GM18909 (cell line): ENCODE data around the gene ZNF175.
"Not testable (repeated sequence)": the region's sequence is repeated elsewhere in the genome, so short reads cannot be mapped to it uniquely, and the experiment has no call there.

Experiments used
- ATAC-seq: cut with Tn5 transposase; IDR thresholded peaks from one replicate; pipeline ENCODE4 v1.9.1; 2021; ENCODE audit warnings: mild to moderate bottlenecking; ENCODE audit not compliant: unreplicated experiment, poor library complexity

The ZNF175 gene

DNA sequence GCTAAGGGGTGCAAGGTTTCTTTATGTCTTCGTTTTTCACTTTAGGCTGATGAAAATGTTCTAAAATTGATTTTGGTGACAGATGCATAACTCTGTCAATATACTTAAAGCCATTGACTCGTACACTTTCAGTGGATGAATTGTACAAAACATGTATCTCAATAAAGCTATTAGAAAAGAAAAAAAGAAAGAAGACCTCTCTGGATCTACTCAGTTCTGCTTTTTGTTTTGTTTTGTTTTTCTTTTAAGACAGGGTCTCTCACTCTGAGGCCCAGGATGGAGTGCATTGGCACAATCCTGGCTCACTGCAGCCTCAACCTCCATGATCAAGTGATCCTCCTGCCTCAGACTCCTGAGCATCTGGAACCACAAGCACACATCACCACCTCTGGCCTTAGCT lies 55.6 kb downstream of the ZNF175 start:
- no peak for ATAC-seq

DNA sequence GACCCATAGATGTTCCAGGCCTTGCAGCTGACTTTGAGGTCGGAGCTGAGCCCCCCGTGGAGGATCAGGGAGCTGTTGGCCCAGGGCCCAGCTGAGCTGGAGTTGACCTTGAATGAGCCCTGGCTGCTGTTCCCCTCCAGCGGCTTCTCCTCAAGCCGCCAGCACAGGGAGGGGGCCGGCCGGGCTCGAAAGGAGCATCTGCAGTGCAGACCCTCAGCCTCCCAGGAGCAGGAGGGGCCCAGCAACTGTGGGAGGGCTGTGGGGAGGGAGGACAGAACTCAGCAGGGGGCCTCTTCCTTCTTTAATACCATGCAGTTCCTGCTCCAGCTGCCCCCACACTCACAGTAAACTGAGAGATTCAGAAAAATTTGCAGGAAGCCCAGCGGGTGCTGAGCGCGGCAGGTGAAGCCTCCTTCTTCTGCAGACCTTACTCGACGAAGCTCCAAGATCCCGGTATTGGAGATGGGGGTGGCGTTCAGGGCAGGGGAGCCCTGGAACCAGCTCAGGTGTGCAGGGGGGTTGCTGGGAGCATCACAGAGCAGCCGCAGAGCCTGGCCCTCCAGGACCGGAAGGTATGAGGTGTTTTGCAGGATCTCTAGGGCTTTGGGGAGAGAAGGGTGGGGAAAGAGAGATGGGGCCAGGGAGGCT lies 56.5 kb downstream of the ZNF175 start:
- no peak for ATAC-seq

- no peak for ATAC-seq
Measured at GRCh38 chr19:51628153-51628939, 57.3 kb downstream of the ZNF175 start.

GRCh38 chr19:51630315-51630714 lies 59.2 kb downstream of the ZNF175 start, which contains the start of gene SIGLEC5:
Gene SIGLEC5 (minus strand): TSS chr19:51630401. CDS start chr19:51630335, 66 bp downstream.
- not testable (repeated sequence) for ATAC-seq

DNA sequence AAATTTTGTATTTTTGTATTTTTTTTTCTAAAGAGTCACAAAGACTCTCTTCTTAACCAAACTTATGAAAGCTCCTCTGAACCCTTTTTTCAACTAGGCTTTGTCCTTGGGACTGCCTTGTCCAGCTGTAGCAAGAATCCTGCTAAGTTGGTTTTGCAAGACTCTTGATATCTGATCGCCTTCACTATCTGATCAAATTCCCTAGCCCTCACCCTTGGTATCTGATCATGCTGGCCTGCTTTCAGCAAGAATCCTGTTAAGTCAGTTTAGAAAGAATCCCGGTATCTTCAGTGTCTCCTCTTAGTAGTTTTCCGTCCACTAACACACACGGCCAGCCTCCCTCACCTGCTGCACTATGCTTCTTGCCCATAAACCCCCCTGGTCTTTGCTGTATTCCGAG lies 61.0 kb downstream of the ZNF175 start:
- ATAC-seq: no peak

GRCh38 chr19:51637362-51637978 lies 66.4 kb downstream of the ZNF175 start:
- ATAC-seq: no peak

GRCh38 chr19:51639916-51640315 lies 68.8 kb downstream of the ZNF175 start:
- ATAC-seq: no peak

- no peak for ATAC-seq
Measured at GRCh38 chr19:51640386-51640785, 69.3 kb downstream of the ZNF175 start.

DNA sequence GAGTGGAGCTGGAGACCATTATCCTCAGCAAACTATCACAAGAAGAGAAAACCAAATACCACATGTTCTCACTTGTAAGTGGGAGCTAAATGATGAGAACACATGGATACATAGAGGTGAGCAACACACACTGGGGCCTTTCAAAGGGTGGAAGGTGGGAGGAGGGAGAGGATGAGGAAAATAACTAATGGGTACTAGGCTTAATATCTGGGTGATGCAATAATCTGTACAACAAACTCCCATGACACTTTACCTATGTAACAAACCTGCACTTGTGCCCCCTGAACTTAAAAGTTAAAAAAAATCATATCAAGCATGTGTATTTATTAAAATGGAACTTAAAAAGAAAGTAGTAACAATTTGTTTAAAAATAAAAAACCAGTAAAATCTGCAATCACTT lies 70.6 kb downstream of the ZNF175 start:
- no peak for ATAC-seq
